Chondrocyte (in vitro differentiated cells): ENCODE results near the gene TSC2. TPM values are rescaled to one million over a fixed set of nuclear protein-coding genes. Genes with fewer than 3 reads are reported as not detected.

Experiments
- DNase-seq: peaks from one replicate; pipeline ENCODE4 v3.0.0; 2021; ENCODE audit warnings: mixed read lengths, low spot score
- H3K27ac Mint-ChIP-seq: one replicate; pipeline ENCODE4 v1.8.0; 2021; ENCODE audit warnings: mild to moderate bottlenecking, moderate library complexity, mixed read lengths; ENCODE audit not compliant: unreplicated experiment
- H3K27me3 Mint-ChIP-seq: 2 replicates; pipeline ENCODE4 v1.8.0; 2021; ENCODE audit warnings: low read depth, mixed read lengths
- H3K36me3 Mint-ChIP-seq: 2 replicates; pipeline ENCODE4 v1.8.0; 2021; ENCODE audit warnings: low read depth, mixed read lengths
- H3K4me1 Mint-ChIP-seq: 2 replicates; pipeline ENCODE4 v1.8.0; 2021; ENCODE audit warnings: low read depth, mild to moderate bottlenecking, mixed read lengths
- H3K4me3 Mint-ChIP-seq: one replicate; pipeline ENCODE4 v1.8.0; 2021; ENCODE audit warnings: mild to moderate bottlenecking, moderate library complexity, mixed read lengths; ENCODE audit not compliant: unreplicated experiment
- H3K9me3 Mint-ChIP-seq: 2 replicates; pipeline ENCODE4 v1.8.0; 2021; ENCODE audit warnings: low read depth, mixed read lengths
- CTCF ChIP-seq: fragments of 200-600 bp; sonication (generic); IDR thresholded peaks from 2 replicates; pipeline ENCODE4 v1.5.0; 2021; ENCODE audit warnings: antibody characterized with exemption, mild to moderate bottlenecking, moderate library complexity
- total RNA-seq: library from RNA; stranded (reverse); gene quantifications from 3 replicates; pipeline ENCODE4 v1.2.1, GENCODE V29; 2021

Gene TSC2
- total RNA-seq, 1 donor from 2014 or later = 108 TPM

GRCh38 chr16:2001035-2001434 lies 46.8 kb upstream of the TSC2 start:
- TF ChIP-seq CTCF = no peak
- DNase-seq = no peak
- H3K4me3 Mint-ChIP-seq = no peak overlapping the region
- H3K27ac Mint-ChIP-seq = no peak overlapping the region
- H3K9me3 Mint-ChIP-seq = no peaks in the 10 kb centered on the region
- H3K36me3 Mint-ChIP-seq = peaks cover 11% of the 10 kb centered on the region
- H3K4me1 Mint-ChIP-seq = peaks cover 16% of the 10 kb centered on the region
- H3K27me3 Mint-ChIP-seq = no peaks in the 10 kb centered on the region

DNA sequence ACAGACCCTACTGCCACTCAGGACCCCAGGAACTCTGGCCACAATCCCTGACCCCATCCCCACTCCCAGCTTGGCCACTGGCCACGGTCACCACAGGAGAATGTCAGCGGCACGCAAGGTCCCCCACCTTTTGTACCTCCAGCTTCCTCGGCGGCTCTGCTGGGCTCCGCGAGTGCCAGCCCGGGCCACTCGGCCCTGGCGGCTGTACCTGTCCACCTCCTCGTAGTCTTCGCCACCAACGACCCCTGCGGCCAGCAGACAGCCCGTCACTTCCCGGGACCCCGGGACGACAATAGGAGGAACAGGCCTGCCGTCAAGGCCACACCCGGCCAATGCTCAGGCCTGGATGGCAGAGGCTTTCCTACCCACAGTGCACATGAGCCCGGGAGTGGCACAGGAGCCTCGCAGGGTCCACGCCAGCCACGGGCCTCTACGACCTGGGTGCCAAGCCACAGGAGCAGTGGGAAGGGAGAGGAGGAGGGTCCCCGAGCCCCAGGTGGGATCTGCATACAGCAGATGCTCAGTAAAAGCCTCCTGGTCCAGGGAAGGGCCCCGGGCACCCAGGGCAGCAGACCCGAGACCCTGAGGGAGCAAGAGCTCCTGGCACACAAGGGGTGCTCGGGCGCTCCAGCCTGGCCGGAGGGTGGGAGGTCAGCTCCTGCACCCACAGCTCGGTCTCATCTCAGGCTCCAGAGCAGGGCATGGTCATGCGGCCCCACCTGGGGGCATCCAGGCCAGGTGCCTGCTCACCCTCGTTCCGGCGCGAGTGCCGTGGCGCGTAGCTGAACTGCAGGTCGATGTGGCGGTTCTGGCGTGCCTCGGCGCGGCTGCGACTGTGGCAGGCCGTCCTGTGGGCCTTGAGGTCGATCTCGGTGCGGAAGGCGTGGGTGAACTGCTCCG lies 46.1 kb upstream of the TSC2 start:
- Mint-ChIP-seq H3K4me1 (peaks cover 21% of the 10 kb centered on the region), H3K27me3 (no peaks in the 10 kb centered on the region), H3K4me3 (no peak overlapping the region), H3K27ac (no peak overlapping the region), H3K9me3 (no peaks in the 10 kb centered on the region), H3K36me3 (peaks cover 11% of the 10 kb centered on the region)
- no peak for DNase-seq
- TF ChIP-seq CTCF = no peak

GRCh38 chr16:2002406-2003230 lies 45.2 kb upstream of the TSC2 start:
- no peak for DNase-seq
- H3K36me3 Mint-ChIP-seq = peaks cover 8% of the 10 kb centered on the region
- H3K9me3 Mint-ChIP-seq = no peaks in the 10 kb centered on the region
- H3K4me1 Mint-ChIP-seq = peaks cover 30% of the 10 kb centered on the region
- H3K27me3 Mint-ChIP-seq = no peaks in the 10 kb centered on the region
- H3K4me3 Mint-ChIP-seq = no peak overlapping the region
- TF ChIP-seq CTCF = no peak
- H3K27ac Mint-ChIP-seq = no peak overlapping the region

DNA sequence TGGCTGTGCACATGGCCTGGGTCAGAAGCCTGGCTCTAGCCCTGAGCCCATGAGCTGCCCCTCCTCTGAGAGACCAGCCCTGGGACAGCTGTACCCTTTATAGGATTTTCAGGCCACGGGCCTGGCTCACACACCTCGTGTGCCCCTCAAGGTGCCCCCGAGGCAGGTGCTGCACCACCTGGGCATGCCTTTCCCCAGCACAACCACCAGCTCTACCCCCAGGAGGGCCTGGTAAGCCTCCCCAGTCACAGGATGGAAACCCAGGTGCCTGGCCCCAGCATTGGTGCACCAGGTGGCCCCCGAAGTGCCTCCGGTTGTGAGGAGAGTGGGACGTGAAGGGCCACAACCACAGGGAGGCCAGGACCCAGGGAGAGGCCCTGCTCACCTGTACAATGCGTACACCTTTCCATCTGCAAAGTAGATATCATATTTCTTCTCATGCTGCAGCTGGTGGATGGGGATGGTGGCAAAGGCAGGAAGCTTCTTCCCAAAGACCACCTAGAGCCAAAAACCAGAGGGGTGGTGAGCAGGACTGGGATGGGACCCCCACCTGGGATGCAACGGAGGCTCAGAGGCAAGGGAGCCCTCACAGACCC lies 44.5 kb upstream of the TSC2 start:
- peaks cover 35% of the 10 kb centered on the region for H3K4me1 Mint-ChIP-seq
- TF ChIP-seq CTCF = no peak

More for the DNA sequence above, 44.5 kb upstream of the TSC2 start:
- DNase-seq = no peak
- peaks cover 7% of the 10 kb centered on the region for H3K36me3 Mint-ChIP-seq
- H3K4me3 Mint-ChIP-seq = no peak overlapping the region
- no peaks in the 10 kb centered on the region for H3K27me3 Mint-ChIP-seq
- no peaks in the 10 kb centered on the region for H3K9me3 Mint-ChIP-seq
- no peak overlapping the region for H3K27ac Mint-ChIP-seq
